GM19099 (cell line): ENCODE data around the gene DNAJC4.

ENCODE experiments used
- POLR2A ChIP-seq: IDR thresholded peaks from 3 replicates; pipeline ENCODE4 v1.6.1; 2011; ENCODE audit warnings: low read depth; ENCODE audit not compliant: insufficient read length; ENCODE audit errors: extremely low read depth

DNAJC4 gene

DNA sequence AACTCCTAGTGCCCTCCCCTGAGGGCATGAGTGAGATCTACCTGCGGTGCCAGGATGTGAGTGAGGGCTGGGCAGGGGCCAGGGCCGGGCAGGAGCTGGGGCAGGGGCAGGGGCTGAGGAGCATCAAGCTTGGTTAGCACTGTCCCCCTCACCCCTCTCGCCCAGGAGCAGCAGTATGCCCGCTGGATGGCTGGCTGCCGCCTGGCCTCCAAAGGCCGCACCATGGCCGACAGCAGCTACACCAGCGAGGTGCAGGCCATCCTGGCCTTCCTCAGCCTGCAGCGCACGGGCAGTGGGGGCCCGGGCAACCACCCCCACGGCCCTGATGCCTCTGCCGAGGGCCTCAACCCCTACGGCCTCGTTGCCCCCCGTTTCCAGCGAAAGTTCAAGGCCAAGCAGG lies 10.1 kb upstream of the DNAJC4 start:
- TF ChIP-seq POLR2A: no peak

DNA sequence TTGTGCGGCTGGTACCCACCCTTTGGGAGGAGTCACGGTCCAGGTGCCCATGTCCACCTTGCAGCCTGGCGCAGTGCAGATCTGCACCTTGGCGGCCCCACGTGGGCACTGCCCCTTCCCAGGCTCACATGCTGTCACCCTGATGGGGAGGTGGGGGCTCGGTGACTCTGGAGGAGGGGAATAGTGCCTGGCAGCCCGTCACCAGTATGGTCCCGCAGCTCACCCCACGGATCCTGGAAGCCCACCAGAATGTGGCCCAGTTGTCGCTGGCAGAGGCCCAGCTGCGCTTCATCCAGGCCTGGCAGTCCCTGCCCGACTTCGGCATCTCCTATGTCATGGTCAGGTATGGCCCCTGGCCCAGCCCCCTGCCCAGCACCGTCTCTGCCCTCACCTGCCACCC lies 9.6 kb upstream of the DNAJC4 start:
- TF ChIP-seq POLR2A: no peak

DNA sequence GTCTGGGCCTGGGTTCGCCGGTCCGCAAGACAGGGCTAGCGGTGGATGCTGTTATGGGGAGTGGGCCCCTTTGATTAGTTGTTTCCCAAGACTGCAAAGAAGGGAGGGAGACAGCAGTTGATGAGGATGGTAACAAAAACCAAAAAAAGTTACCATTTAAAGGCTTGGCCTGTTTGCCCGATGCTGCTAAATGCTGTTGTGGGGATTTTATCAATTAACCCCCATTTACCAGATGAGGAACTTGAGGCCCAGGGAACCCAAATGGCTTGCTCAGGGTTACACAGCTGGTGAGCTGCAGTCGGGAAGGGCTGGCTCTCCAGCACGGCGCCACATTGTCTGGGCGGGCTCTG lies 7.7 kb upstream of the DNAJC4 start:
- no peak for TF ChIP-seq POLR2A

DNA sequence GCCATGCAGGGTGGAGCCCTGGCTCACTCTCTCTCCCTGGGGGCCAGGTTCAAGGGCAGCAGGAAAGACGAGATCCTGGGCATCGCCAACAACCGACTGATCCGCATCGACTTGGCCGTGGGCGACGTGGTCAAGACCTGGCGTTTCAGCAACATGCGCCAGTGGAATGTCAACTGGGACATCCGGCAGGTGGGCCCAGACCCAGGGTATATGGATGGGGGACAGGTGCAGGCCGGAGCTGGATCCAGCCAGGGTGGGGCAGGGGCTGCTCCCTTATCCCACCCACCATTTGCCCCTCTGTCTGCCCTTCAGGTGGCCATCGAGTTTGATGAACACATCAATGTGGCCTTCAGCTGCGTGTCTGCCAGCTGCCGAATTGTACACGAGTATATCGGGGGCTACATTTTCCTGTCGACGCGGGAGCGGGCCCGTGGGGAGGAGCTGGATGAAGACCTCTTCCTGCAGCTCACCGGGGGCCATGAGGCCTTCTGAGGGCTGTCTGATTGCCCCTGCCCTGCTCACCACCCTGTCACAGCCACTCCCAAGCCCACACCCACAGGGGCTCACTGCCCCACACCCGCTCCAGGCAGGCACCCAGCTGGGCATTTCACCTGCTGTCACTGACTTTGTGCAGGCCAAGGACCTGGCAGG lies 7.2 kb upstream of the DNAJC4 start:
- TF ChIP-seq POLR2A: peak; percentile 33

DNA sequence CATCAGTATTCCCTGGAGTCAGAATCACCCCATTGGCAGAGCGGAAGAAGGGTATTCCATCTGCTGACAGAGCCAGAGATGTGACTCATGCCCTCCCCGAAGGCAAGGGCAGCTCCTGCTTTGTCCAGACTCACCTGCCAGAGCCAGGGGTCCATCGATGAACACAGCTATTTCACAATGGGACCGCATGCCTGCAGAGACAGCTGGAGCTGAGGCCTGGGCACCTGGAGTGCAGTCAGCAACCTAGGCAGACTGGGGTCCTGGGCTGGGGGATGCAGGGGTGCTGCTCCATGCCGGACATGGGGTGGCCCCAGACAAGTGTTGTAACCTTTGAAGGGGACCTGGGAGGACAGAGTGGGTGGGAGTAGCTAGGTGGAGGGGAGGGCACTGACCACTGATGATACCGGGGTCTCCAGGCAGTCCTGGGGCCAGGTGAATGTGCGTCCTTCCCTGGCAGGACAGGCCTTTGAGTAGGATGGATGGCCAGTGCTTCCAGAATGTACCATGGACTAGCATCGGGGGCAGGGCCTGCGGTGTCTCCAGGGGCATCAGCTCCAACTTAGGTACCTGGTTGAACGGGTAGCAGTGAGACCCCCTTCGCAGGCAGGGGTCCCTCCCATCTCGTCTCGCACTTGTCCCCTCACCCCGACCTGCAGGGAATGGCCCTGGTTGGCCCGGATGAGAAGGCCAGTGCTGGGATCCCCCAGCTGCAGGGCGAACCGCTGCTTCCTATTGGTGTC lies 6.0 kb upstream of the DNAJC4 start:
- TF ChIP-seq POLR2A: peak; percentile 44

DNA sequence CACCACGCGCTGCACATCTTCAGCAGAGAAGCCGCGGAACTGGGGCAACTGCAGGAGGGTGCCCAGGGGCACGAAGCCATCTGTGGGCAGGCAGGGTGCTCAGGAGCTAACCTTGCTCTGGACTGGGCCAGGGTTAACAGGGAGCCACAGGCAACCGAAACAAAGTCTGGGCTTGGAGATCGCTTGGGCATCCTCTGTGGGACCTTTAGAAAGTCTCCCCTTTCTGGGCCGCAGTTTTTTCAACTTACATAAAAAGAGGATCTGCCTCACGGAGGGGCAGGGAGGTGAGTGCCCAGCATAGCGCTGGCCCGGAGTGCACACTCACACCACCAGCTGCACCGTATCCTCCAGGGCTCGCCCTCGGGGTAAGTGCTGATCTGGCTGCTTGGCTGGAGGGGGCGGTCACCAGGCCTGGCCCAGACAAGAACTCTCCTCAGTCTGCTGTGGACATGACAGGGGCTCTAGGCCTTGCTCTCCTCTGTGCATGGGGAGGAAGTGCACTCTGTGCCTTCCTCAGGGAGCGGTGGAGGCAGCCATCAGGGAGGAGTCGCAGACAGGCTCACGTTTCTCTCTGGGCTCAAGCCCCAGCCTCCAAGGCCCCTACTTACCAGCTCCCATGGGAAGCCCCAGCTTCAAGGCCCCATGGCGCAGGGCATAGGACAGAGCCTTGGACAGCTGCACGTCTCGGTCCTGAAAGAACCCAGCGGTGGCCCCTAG lies 5.3 kb upstream of the DNAJC4 start:
- peak; percentile 40 for TF ChIP-seq POLR2A

DNA sequence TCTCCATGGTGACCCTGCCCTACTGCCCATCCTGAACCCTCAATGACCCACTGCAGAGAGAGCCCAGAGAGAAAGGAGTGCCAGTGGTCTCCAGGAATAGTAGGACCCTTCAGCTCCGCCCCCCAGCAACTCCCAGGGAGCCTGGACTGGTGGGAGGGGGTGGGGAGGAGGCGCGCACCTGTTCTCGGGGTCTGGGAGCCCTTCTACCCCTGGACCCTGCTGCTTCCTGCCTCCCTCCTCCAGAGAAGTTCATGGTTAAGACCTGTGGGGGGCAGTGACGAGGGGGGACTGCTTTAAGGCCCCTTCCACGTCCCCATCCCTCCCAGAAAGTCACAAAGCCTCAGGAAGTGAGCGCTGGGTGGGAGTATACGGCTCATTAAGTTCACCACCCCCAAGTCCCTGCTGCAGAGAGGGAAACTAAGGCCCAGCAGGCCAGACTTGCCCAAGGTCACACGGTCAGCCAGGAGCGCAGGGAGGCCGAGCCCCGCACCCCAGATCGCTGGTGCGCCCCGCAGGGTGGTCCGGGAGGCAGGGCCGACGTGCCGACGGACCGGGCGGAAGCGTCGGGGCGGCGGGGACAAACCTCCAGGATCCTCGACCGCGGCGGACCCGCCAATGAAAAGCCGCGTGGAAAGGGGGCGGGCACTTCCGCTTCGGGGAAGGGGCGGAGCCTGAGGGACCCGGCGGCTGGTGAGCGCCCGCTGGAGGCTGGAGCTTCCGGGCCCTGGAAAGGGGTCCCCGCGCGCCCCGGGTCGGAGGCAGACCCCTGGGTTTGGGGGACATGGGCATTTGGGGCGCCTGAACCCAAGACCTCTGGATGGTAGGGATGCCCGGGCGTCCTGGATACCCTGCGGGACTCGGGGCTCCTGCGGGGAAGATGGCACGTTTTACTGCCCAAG lies 4.5 kb upstream of the DNAJC4 start, which contains the start of the genes NUDT22 and TRPT1:
NUDT22 (plus strand) TSS at position 667 of the 899 bp plus-strand sequence. CDS start 379 bp downstream, outside the sequence.
TRPT1 (minus strand) TSS at position 579 of the 899 bp plus-strand sequence; CDS start at position 253, 326 bp downstream.
- peak; percentile 74 for TF ChIP-seq POLR2A

DNA sequence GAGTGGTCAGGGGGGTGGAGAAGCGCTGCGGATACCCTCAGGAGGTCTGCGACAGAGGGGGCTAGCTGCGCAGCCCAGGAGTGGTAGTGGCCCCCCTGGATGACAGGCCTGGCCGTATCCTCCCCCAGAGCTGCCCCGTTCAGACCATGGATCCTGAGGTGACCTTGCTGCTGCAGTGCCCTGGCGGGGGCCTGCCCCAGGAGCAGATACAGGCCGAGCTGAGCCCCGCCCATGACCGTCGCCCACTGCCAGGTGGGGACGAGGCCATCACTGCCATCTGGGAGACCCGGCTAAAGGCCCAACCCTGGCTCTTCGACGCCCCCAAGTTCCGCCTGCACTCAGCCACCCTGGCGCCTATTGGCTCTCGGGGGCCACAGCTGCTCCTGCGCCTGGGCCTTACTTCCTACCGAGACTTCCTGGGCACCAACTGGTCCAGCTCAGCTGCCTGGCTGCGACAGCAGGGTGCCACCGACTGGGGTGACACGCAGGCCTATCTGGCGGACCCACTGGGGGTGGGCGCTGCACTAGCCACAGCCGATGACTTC lies 3.8 kb upstream of the DNAJC4 start:
- peak; percentile 35 for TF ChIP-seq POLR2A

DNA sequence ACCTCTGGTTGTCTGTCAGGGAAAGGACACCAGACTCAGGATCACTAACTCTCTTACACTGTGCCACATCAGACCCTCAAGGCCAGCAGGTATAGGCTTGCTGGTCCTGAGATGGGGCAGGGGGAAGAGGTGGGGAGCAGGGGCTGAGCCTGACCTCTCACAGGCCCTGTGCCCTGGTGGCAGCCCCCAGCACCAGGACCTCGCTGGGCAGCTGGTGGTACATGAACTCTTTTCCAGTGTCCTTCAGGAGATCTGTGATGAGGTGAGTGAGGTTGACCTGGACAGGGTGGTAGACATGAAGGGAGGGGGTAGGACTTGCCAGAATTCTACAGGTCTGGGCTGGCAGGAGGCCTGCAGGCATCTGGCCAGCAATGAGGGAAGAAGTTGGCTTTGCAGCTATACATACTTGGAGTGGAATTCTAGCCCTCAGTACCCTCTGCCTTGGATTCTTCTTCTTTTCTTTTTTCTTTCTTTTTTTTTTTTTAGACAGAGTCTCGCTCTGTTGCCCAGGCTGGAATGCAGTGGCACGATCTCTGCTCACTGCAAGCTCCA lies 2.9 kb upstream of the DNAJC4 start:
- TF ChIP-seq POLR2A: no peak

DNA sequence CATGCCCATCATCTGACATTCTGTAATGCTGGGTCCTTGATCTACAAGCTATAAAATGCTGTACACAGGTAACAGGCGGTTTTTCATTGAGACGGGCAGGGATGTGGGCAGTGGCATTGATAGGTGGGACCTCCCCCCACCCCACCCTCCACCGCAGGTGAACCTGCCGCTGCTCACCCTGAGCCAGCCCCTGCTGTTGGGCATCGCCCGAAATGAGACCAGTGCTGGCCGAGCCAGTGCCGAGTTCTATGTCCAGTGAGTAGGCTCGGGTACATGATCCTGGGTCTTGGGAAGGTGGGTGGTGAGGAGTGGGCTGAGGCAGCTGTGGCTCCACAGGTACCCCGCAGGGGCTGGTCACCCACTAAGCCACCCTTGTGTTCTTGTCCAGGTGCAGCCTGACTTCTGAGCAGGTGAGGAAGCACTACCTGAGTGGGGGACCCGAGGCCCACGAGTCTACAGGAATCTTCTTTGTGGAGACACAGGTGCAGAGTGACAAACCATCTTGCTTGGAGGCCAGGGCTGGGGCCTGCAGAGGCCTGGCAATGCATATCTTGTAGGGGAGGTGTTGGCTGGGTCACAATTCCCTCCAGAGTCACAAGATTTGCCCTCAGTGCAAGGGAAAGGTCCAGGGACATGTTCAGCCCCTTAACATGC lies 1.1 kb upstream of the DNAJC4 start:
- TF ChIP-seq POLR2A: no peak

DNA sequence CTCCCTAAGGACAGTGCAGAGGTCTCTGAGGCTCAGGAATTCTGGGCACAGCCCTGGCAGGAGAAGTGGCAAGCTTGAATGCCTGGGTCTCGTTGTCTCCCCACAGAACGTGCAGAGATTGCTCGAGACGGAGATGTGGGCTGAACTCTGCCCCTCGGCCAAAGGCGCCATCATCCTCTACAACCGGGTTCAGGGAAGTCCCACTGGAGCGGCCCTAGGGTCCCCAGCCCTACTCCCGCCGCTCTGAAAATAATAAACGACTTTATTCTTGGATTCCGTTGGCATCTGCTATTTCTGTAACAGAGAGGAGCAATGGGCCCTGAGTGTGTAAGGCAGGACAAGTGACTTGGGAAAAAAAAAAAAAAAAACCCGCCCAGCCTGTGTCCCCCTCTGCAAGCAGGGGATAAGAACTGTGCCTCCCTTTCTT lies 591 bp upstream of the DNAJC4 start:
- no peak for TF ChIP-seq POLR2A

DNA sequence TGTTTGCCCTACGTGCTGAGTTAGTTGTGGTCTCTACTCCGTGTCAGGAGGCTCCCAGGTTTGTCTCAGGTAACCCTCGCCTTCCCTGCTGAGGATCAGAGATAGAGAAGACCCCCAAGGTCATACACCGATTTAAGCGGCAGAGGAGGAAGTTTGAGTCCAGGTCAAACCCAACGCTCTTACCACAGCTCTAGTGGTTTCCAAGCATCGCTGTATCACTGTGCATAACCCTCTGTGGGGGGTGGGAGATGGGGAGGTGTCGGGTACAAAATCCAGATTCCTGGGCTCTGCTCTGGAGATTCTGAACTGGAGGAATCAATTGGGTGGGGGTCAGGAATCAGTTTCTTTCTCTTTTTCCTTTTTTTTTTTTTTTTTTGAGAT lies 627 bp downstream of the DNAJC4 start:
- no peak for TF ChIP-seq POLR2A

DNA sequence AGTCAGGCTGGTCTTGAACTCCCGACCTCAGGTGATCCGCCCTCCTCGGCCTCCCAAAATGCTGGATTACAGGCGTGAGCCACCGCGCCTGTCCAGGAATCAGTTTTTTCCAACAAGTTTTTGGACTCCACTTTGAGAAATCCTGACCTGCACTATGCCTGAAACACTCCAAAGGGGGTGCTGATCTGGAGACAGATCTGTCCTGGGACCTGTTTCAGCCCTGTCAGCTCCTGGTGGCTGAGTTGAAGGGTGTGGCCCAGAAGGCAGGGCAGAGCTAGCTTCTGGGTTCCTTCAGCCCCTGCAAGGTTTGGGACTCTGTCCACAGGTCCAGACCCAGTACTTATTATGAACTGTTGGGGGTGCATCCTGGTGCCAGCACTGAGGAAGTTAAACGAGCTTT lies 1.2 kb downstream of the DNAJC4 start:
- no peak for TF ChIP-seq POLR2A
